Activated CD4-positive, alpha-beta T cell treated with anti-CD3 and anti-CD28 coated beads, Interleukin-2, Interleukin-6, amounts not matched to agents 100 ng/mL and 50 ng/mL, durations not matched to agents 16 hours and 8 hours (primary cell): Measurements from ENCODE around the gene PTPRK.
"Not testable (repeated sequence)": the region's sequence is repeated elsewhere in the genome, so short reads cannot be mapped to it uniquely, and the experiment has no call there.

Experiments
- DNase-seq: peaks from one replicate; pipeline ENCODE4 v3.0.0-alpha.2; 2020

The PTPRK gene

DNA sequence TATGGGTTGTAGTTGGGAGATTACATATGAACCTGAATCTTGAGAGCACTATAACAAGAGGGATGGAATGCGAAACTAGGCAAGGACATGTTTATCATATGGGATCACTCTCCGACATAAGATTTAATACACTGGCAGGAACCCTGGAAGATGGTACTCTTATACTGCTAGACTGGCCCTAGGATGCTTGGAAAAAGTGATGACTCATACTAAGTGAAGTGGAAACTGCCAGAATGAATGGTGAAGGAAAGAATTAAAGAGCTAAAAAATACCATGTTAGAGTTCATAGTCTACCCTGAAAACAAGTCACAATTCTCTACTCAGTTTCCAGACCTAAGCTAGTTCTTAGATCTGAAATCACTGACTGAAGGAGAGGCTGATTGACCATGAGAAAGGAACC, 574.0 kb downstream of the PTPRK start:
- no peak for DNase-seq

DNA sequence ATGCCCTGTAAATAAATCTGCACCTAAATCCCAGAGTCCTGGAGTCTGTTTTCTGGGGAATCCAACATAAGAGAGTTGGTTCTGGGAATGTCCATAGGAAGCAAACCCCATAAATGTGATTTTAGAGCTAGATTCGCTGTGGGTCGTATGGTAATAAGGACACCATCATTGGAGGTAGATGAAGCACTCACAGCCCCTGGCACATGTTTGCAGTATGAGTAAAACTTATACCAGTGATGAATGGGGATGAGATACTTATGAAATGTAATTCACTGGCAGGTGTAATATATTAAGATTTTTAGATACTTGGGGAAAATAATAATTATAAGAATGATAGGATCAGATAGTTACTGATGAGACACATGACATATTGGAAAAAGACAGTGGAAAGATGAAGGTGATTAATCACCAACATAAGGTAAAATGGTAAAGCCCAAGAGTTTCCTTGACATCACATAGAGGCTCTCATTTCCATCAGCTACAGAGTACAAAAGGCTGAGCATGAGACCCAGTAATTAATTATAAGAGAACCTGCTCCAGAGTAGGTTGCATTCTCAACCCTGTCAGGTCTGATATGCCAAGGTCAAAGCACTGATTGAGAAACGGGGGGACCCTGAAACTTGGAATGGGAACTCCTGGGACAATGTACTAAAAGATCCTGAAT, 574.8 kb downstream of the PTPRK start:
- no peak for DNase-seq

DNA sequence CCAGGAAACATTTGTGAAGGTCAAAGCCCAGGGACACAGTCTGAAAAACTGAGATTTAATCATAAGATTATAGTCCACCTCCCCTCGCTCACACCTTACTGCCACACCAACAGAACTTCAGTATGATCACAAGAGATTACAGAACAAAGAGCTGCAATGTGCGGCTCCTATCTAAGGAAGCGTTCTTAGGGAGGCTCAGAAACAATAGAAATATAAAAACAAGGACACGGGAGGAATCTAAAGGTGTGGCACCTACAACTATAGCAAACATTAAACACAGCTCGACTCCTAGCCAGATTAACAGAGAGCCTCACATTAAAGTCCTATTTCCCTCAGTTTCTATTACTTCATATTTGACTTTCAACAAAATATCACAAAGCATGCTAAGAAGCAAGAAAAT, 579.2 kb downstream of the PTPRK start:
- no peak for DNase-seq

DNA sequence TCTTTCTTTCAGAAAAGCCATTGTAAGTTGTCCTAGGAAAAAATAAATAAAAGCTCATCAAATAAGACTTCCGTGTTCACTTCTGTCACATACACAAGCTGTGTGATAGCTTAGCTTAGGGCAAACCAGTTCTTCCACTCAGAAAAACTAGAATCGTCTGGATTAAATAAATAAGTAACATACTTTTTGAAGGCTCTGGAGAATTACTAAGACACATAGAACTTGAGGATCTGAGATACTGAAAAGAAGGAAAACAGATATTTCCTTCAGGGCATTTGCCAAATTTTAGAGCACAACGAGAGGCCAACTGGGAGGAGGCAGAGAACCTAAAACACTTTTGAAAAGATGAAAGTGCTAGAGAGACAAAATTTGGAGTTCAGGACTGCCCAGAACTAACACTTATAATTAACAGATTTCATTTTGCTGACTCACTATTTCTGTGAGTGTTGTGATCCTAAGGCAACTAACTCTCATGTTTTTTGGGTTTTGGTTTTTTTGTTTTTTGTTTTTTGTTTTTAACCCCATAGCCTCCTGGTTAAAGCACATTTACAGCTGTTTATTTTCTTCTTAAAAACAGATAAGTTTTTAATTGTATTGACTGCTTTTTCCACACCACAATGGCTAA, 580.8 kb downstream of the PTPRK start:
- no peak for DNase-seq

DNA sequence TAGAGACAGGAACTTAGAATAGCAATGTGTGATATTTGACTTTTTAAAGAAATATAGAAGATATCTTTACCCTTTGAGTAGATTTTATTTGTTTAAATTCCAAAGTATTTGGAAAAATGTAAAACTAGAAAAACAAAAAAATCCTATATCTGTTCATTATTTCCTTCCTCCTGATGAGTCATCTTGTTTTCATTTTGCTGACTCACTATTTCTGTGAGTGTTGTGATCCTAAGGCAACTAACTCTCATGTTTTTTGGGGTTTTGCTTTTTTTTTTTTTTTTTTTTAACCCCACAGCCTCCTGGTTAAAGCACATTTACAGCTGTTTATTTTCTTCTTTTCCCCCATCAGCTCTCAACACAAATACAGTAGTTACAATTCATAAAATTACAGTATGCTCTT, 581.7 kb downstream of the PTPRK start:
- DNase-seq, result peak; percentile 56

DNA sequence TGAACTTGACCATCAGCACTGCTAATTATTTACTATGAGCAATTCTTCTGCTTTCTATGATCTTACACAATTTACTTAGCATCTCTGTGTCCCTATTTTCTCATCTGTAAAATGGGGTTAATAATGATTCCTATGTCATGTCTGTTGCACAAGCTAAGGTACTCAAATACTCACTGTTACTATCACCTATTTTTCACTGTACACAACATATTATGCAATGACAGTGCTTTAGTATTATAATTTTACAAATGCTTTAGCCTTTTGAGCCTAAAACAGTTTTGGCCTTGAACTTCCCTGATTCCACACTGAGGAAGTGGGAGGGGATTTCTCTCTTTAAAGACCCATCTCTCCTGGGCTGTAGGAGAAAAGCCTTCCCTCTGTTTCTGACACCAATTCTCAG, 582.7 kb downstream of the PTPRK start:
- DNase-seq, result no peak

DNA sequence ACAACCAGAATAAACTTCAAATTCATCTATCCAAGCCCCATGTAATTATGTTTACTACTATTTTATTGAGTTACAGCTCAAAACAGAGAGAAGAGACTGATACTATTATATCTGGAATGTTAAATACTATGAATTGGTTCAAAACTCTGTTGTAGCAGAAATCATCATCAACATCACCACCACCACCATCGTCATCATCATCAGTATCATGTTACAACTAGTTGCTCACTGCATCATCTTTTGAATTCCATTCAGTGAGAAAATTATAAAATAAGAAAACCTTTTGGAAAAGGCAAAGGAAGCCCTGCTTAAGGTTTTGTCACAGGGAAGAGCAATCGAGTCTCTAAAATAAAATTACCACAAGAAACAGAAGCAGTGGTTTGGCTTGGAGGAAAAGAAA, 583.3 kb downstream of the PTPRK start:
- no peak for DNase-seq

DNA sequence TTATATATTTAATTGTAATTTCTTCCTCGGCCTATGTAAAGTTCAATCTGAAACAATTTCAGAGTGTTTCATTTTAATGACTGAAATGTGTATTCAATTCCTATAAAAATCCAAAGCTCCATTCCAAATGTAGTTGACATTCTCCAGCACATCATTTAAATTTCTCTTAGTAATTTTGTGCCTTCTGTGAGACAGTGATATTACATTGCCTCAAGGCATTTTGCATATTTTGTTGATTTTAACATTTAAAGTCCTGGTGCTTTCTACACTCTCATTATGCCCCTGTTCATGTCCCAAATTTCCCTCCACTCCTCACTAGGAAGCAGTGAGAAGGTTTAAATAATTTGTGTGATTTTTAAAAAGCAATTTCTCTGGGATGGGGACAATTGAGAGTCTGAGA, 585.4 kb downstream of the PTPRK start:
- no peak for DNase-seq

DNA sequence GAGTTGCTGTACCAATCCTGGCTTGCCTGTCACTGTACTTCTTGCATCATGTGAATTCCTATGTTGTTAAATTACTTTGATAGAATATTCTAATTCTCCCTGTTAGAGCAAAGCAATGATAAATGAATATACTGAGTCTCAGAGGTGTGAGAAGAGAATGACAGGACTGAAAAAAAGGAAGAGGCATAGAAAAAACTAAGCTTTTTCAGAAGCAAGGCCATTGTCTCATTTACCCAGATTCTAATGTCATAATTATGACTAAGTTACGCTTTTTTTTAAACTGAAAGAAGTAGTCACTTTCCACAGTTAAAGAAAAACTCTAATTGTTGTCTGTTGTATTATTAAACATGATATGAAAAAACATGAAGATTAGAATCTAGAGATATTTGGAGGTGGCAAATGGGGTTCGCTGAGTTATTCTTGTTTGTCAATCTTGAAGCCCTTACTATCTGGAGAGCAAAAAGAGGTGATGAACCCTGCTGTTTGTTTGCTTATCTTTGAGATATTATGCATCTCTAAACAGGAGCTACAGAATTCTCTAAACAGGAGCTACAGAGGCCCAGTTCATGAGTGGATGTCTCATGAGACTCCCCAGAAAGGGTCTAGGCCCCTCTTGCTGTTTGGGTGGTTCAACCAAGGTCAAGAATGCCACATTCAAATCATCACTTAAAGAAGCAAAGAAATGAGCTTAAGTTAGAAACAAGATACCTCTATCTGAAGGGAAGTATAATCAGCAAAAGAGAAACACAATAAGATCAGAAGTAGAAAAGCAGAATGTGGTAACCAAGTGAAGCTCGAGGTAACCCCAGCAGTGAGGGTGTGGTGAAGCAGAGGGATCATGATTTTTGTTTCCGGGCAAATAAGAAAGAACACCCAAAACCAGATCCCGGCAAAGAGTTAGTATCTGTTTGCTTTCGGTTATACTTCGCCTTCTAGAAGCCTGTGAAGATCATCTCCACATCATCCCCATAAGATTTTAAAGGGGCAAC, 586.3 kb downstream of the PTPRK start:
- peak; percentile 83 for DNase-seq

DNA sequence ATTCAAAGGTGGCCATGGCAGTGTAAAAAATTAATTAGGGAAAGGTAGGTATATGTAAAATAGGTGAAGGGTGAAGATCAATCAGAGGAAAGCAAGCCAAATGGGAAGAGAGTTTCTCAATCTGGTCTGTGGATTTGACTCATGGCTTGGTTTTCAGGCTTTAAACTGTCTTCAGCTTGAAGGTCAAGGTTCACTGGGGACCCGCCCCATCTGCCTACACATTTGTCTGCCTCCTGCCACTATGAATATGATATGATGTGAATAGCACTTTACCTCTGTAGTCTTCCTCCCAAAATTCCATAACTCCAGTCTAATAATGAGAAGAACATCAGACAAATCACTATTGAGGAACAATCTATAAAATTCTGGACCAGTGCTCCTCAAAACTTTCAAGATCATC, 587.3 kb downstream of the PTPRK start:
- no peak for DNase-seq

DNA sequence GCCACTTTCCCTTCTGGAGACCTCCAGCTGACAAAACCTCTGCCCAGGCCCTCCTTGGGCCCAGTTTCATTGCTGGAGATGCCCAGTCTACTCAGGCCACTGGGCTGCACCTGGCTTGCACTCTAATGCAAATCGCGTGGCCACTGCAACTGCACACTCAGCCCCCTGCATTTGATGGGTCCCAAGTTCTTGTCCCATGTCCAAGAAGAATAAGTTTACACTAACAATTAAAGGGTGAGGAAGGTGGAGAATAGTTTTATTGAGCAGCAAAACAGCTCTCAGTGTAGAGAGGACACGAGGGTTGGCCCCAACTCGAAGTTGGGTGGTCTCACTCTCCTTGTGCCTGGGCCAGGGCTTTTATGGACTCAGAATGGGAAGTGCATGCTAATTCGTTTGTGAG, 587.7 kb downstream of the PTPRK start:
- DNase-seq, result no peak

DNA sequence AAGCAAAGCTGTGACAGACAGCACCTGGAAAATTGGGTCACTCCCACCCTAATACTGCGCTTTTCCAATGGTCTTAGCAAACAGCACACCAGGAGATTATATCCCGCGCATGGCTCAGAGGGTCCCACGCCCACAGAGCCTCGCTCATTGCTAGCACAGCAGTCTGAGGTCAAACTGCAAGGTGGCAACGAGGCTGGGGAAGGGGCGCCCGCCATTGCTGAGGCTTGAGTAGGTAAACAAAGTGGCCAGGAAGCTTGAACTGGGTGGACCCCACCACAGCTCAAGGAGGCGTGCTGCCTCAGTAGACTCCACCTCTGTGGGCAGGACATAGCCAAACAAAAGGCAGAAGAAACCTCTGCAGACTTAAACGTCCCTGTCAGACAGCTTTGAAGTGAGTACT, 594.0 kb downstream of the PTPRK start:
- DNase-seq, result not testable (repeated sequence)

DNA sequence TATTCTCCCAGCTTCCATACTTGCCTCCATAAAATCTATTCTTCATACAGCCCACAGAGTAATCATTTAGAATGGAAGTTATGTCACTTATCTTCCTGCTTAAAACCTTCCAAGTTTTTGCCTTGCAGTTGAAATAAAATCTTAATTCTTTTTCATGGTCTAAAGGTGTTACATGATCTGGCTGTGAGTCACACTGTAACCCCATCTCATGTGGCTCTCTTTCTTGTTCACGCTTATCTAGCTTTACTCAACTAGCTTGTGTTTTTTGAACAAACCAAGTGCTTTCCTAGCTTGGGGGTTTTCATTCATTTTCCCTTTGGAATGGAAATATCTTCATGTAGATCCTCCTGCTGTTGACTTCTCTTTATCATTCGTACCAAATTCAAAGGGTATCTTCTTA, 596.0 kb downstream of the PTPRK start:
- DNase-seq, result no peak

DNA sequence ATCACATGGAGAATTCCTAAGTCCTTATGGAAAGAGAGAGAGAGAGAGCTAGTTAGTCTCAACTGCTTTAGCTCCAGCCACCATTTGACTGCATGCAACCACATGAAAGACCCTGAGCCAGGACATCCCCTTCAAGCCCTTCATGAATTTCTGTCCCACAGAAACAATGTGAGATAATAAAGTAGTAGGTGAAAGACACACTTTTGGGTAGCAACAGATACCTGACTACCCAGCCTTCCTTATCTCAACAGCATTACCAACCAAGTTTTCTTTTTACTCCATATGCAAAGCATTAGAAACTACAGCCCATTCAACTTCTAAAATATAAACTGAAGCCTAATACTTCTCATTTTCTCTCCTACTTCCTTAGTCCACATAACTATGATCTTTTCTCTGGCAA, 596.4 kb downstream of the PTPRK start:
- DNase-seq, result no peak

DNA sequence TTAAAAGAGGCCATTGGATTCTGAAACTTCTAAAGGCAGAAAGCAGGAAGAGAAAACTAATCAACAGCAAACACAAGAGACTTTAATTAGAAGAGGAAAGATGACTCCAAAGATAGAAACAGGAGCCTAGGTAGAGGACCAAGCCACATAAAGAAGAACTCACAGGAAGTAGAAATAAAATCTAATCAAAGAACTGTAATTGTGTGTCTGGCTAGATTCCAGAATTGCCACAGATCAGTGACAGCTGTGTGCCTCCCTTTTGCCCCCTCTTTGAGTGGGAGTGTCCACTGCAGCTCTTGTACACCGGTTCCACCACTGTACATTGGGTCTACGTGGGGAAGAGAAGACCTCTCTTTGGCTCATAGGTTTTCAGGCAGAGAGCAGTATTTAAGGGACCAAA, 597.3 kb downstream of the PTPRK start:
- no peak for DNase-seq

DNA sequence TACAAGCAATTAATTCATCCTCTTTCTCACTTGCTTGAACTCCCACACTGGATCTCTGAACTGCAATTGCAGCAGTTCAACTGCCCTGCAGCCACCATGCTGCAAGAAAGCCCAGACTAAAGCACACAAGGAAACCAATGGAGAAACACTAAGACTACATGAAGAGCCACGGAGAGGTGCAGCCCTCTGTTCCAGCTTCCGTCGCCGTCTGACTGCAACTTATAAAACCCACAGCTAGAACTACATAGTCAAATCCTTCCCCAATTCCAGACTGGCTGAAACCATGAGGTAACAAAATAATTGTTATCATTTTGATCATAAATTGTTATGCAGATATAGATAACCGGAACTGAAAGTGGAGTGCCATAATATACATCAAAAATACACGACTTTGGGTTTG, 598.4 kb downstream of the PTPRK start:
- no peak for DNase-seq

DNA sequence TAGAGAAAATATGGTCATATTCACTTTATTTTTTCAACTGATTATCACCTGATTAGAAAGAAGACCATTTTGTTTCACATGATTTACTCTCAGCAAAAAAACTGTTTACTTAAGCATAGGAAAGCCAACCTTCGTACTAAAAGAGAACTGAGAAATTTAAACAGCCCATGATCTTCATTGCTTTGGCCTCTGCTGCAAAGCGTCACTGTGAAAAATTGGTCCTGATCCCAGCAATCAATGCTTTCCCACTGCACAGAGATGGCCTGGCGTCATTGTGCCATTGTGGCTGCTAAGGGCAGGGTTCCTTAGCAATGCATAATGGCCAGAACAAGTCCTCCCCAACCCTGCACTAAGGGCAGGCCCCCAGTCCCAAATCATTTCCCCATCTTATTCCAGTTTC, 599.6 kb downstream of the PTPRK start:
- no peak for DNase-seq
